CD4-positive, alpha-beta memory T cell (primary cell): ENCODE measurements around the gene NR3C2. TPM values are rescaled to one million over a fixed set of nuclear protein-coding genes. Genes with fewer than 3 reads are reported as not detected.

ENCODE experiments used
- CTCF ChIA-PET: fragments of 350-600 bp; sonication (Branson Sonifier 250); formaldehyde crosslinking; loops from one replicate; lab custom pipeline; 2021; ENCODE audit warnings: inconsistent platforms; ENCODE audit not compliant: partially characterized antibody; lab: Charles Lee
- POLR2A ChIA-PET: fragments of 350-600 bp; sonication (Branson Sonifier 250); formaldehyde crosslinking; loops from one replicate; lab custom pipeline; 2021; ENCODE audit not compliant: partially characterized antibody; lab: Charles Lee
- DNase-seq, 5 donors: peaks; one replicate each; pipeline versions ENCODE4 v3.0.0 to v3.0.0-alpha.2; 2020 to 2022; ENCODE audit warnings: mixed read lengths in 1 of 5
- H3K27ac ChIP-seq: one replicate; pipeline ENCODE4 v1.7.0; 2013; ENCODE audit warnings: low read depth, low read length
- H3K27me3 ChIP-seq: 2 replicates; pipeline ENCODE4 v1.7.0; 2013; ENCODE audit warnings: mild to moderate bottlenecking, low read length, moderate library complexity; ENCODE audit not compliant: insufficient read depth
- H3K36me3 ChIP-seq: 2 replicates; pipeline ENCODE4 v1.7.0; 2013; ENCODE audit warnings: mild to moderate bottlenecking, low read length, moderate library complexity; ENCODE audit not compliant: insufficient read depth
- H3K4me1 ChIP-seq: 2 replicates; pipeline ENCODE4 v1.7.0; 2013; ENCODE audit warnings: mild to moderate bottlenecking, low read length, moderate library complexity; ENCODE audit not compliant: insufficient read depth
- H3K4me3 ChIP-seq, 2 donors: one replicate each; pipeline ENCODE4 v1.7.0; 2013; ENCODE audit warnings: low read length in 2 of 2, mild to moderate bottlenecking in 1 of 2
- H3K9me3 ChIP-seq, 2 donors: one replicate each; pipeline ENCODE4 v1.7.0; 2013; ENCODE audit warnings: low read length in 2 of 2, control low read depth in 1 of 2; ENCODE audit not compliant: control insufficient read depth in 1 of 2
- H3K27ac Mint-ChIP-seq, 7 donors: one replicate each; pipeline ENCODE4 v1.8.0; 2020 to 2021; ENCODE audit warnings: mixed read lengths in 7 of 7, mild to moderate bottlenecking in 6 of 7, inconsistent platforms in 3 of 7, moderate library complexity in 3 of 7
- H3K27me3 Mint-ChIP-seq, 2 donors: one replicate each; pipeline ENCODE4 v1.8.0; 2020 to 2021; ENCODE audit warnings: mixed read lengths in 2 of 2
- H3K36me3 Mint-ChIP-seq, 2 donors: one replicate each; pipeline ENCODE4 v1.8.0; 2020 to 2021; ENCODE audit warnings: mixed read lengths in 2 of 2, inconsistent platforms in 1 of 2, mild to moderate bottlenecking in 1 of 2
- H3K4me1 Mint-ChIP-seq, 4 donors: one replicate each; pipeline ENCODE4 v1.8.0; 2020 to 2021; ENCODE audit warnings: mixed read lengths in 4 of 4, mild to moderate bottlenecking in 1 of 4
- H3K4me3 Mint-ChIP-seq, 8 donors: one replicate each; pipeline ENCODE4 v1.8.0; 2020 to 2021; ENCODE audit warnings: mixed read lengths in 8 of 8, mild to moderate bottlenecking in 7 of 8, moderate library complexity in 6 of 8, inconsistent platforms in 3 of 8
- H3K9me3 Mint-ChIP-seq, 8 donors: one replicate each; pipeline ENCODE4 v1.8.0; 2020 to 2021; ENCODE audit warnings: mixed read lengths in 8 of 8, mild to moderate bottlenecking in 5 of 8, inconsistent platforms in 3 of 8, moderate library complexity in 1 of 8
- intact Hi-C: fragments of 100-400 bp; cut with micrococcal nuclease; formaldehyde crosslinking; loops from one replicate; pipeline ENCODE4 v1.15.1; 2023
- polyA plus RNA-seq, 2 donors: library from polyadenylated mRNA; unstranded; fragments of 300-500 nt; fragmentation: Illumina TruSeq; gene quantifications; one replicate each; pipeline ENCODE4 v1.2.3, GENCODE V29; 2021
- total RNA-seq, 2 experiments: library from RNA; stranded (reverse); gene quantifications; one replicate each; pipeline ENCODE4 v1.2.3, GENCODE V29; 2021

NR3C2 gene
- total and polyA plus RNA-seq, 4 experiments from 2014 or later, result 4.9 to 50.9 (median 26.8) TPM

GRCh38 chr4:148254621-148255343 is 187.4 kb downstream of the NR3C2 start:
- DNase-seq, result no peak
- CTCF ChIA-PET, result no interaction called here

GRCh38 chr4:148253768-148254167 is 188.4 kb downstream of the NR3C2 start:
- H3K4me1 ChIP-seq, result no peaks in the 10 kb centered on the region
- Mint-ChIP-seq H3K4me3 (no peak overlapping the region), H3K9me3 (no peaks in the 10 kb centered on the region), H3K4me1 (peaks cover 24 to 57% (median 34%) of the 10 kb centered on the region in 4 donors), H3K27ac (no peak overlapping the region), H3K36me3 (peaks cover 11 to 18% of the 10 kb centered on the region in 2 donors), H3K27me3 (no peaks in the 10 kb centered on the region)
- H3K4me3 ChIP-seq, result no peak overlapping the region
- intact Hi-C loops, result no loop called here
- H3K27me3 ChIP-seq, result no peaks in the 10 kb centered on the region
- H3K27ac ChIP-seq, result no peak overlapping the region
- ChIA-PET POLR2A (no interaction called here), CTCF (interaction anchor here (1.0 kb wide), 1 partner anchor 209 kb away, joined by 4 read pairs; no protein-coding TSS in a partner anchor)
- no peaks in the 10 kb centered on the region for H3K36me3 ChIP-seq
- DNase-seq, result no peak
- H3K9me3 ChIP-seq, result no peaks in the 10 kb centered on the region

More at GRCh38 chr4:148254621-148255343, 187.4 kb downstream of the NR3C2 start:
- no peaks in the 10 kb centered on the region for H3K9me3 Mint-ChIP-seq
- no peaks in the 10 kb centered on the region for H3K9me3 ChIP-seq
- H3K36me3 Mint-ChIP-seq, result peaks cover 16 to 20% of the 10 kb centered on the region in 2 donors
- H3K27me3 Mint-ChIP-seq, result no peaks in the 10 kb centered on the region
- no peak overlapping the region for H3K4me3 ChIP-seq
- H3K27ac ChIP-seq, result no peak overlapping the region
- no peaks in the 10 kb centered on the region for H3K27me3 ChIP-seq
- no peaks in the 10 kb centered on the region for H3K36me3 ChIP-seq
- POLR2A ChIA-PET, result no interaction called here
- H3K4me1 ChIP-seq, result no peaks in the 10 kb centered on the region
- intact Hi-C loops, result no loop called here
- H3K4me1 Mint-ChIP-seq, result peaks cover 22 to 53% (median 33%) of the 10 kb centered on the region in 4 donors
- no peak overlapping the region for H3K27ac Mint-ChIP-seq
- no peak overlapping the region for H3K4me3 Mint-ChIP-seq

GRCh38 chr4:148248824-148249223 is 193.4 kb downstream of the NR3C2 start:
- Histone ChIP-seq H3K4me1 (no peaks in the 10 kb centered on the region), H3K4me3 (no peak overlapping the region), H3K36me3 (no peaks in the 10 kb centered on the region), H3K27me3 (no peaks in the 10 kb centered on the region), H3K27ac (no peak overlapping the region), H3K9me3 (no peaks in the 10 kb centered on the region)
- intact Hi-C loops, result no loop called here
- ChIA-PET POLR2A (no interaction called here), CTCF (no interaction called here)
- H3K27ac Mint-ChIP-seq, result no peak overlapping the region
- H3K4me3 Mint-ChIP-seq, result no peak overlapping the region
- DNase-seq, result no peak
- H3K9me3 Mint-ChIP-seq, result no peaks in the 10 kb centered on the region
- no peaks in the 10 kb centered on the region for H3K27me3 Mint-ChIP-seq
- peaks cover 4 to 5% of the 10 kb centered on the region in 2 donors for H3K36me3 Mint-ChIP-seq
- peaks cover 20 to 33% (median 22%) of the 10 kb centered on the region in 4 donors for H3K4me1 Mint-ChIP-seq

GRCh38 chr4:148245015-148245414 is 197.2 kb downstream of the NR3C2 start:
- H3K4me1 ChIP-seq, result no peaks in the 10 kb centered on the region
- H3K36me3 Mint-ChIP-seq, result peaks cover 0 to 5% of the 10 kb centered on the region in 2 donors
- H3K27me3 Mint-ChIP-seq, result no peaks in the 10 kb centered on the region
- no peak overlapping the region for H3K4me3 Mint-ChIP-seq
- H3K27me3 ChIP-seq, result no peaks in the 10 kb centered on the region
- no peak for DNase-seq
- intact Hi-C loops, result no loop called here
- peaks cover 6 to 16% (median 12%) of the 10 kb centered on the region in 4 donors for H3K4me1 Mint-ChIP-seq
- H3K36me3 ChIP-seq, result no peaks in the 10 kb centered on the region
- H3K9me3 Mint-ChIP-seq, result no peaks in the 10 kb centered on the region
- H3K27ac Mint-ChIP-seq, result no peak overlapping the region
- ChIA-PET POLR2A (no interaction called here), CTCF (interaction anchor here (0.8 kb wide), 1 partner anchor 83 kb away, joined by 3 read pairs; no protein-coding TSS in a partner anchor)
- no peak overlapping the region for H3K4me3 ChIP-seq
- no peak overlapping the region for H3K27ac ChIP-seq
- H3K9me3 ChIP-seq, result no peaks in the 10 kb centered on the region

DNA sequence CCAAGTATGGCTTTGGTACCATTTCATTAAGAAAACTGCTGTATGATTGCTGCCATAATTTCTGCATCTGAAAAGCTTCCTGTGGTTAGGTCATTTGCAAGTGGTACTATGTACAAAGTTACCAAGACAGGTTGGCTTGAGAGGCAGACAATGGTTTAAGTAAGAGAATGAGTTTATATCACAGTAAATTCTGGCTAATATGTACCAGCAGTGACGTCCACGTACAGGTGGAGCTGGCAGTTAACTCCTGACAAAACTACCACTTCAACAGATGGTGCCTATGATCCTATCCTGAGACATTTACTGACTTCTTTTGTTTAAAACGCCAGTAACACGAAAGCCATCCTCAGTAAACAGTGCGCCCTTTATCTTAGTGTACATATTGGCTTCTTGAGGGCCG is 198.4 kb downstream of the NR3C2 start:
- Histone ChIP-seq H3K27me3 (no peaks in the 10 kb centered on the region), H3K4me3 (no peak overlapping the region), H3K27ac (no peak overlapping the region), H3K4me1 (no peaks in the 10 kb centered on the region), H3K36me3 (no peaks in the 10 kb centered on the region), H3K9me3 (no peaks in the 10 kb centered on the region)
- peaks cover 0 to 10% of the 10 kb centered on the region in 2 donors for H3K36me3 Mint-ChIP-seq
- ChIA-PET POLR2A (no interaction called here), CTCF (interaction anchor here (0.9 kb wide), 1 partner anchor 25 kb away, joined by 3 read pairs; no protein-coding TSS in a partner anchor)
- intact Hi-C loops, result no loop called here
- H3K9me3 Mint-ChIP-seq, result no peaks in the 10 kb centered on the region
- no peak for DNase-seq
- H3K27me3 Mint-ChIP-seq, result no peaks in the 10 kb centered on the region
- H3K4me1 Mint-ChIP-seq, result peaks cover 11 to 19% (median 16%) of the 10 kb centered on the region in 4 donors
- H3K27ac Mint-ChIP-seq, result no peak overlapping the region
- H3K4me3 Mint-ChIP-seq, result no peak overlapping the region

- H3K9me3 Mint-ChIP-seq, result no peaks in the 10 kb centered on the region
- no peaks in the 10 kb centered on the region for H3K4me1 ChIP-seq
- no peak for DNase-seq
- H3K36me3 ChIP-seq, result no peaks in the 10 kb centered on the region
- H3K36me3 Mint-ChIP-seq, result peaks cover 0 to 10% of the 10 kb centered on the region in 2 donors
- ChIA-PET POLR2A (no interaction called here), CTCF (no interaction called here)
- H3K4me3 Mint-ChIP-seq, result peak overlapping the region in 1 of 8 donors; percentile 61
- H3K27me3 ChIP-seq, result no peaks in the 10 kb centered on the region
- no peak overlapping the region for H3K27ac ChIP-seq
- intact Hi-C loops, result no loop called here
- no peak overlapping the region for H3K27ac Mint-ChIP-seq
- no peaks in the 10 kb centered on the region for H3K27me3 Mint-ChIP-seq
- no peaks in the 10 kb centered on the region for H3K9me3 ChIP-seq
- H3K4me3 ChIP-seq, result no peak overlapping the region
- H3K4me1 Mint-ChIP-seq, result peaks cover 13 to 22% (median 20%) of the 10 kb centered on the region in 4 donors
Observed at GRCh38 chr4:148240241-148240640, 202.0 kb downstream of the NR3C2 start.

- Mint-ChIP-seq H3K27ac (no peak overlapping the region), H3K4me1 (peaks cover 13 to 21% (median 18%) of the 10 kb centered on the region in 4 donors), H3K4me3 (no peak overlapping the region), H3K27me3 (no peaks in the 10 kb centered on the region), H3K36me3 (peaks cover 0 to 10% of the 10 kb centered on the region in 2 donors), H3K9me3 (no peaks in the 10 kb centered on the region)
- H3K9me3 ChIP-seq, result no peaks in the 10 kb centered on the region
- no peaks in the 10 kb centered on the region for H3K36me3 ChIP-seq
- DNase-seq, result peak in 4 of 5 donors; percentile 7 to 28 (median 10)
- CTCF ChIA-PET, result no interaction called here
- no peak overlapping the region for H3K27ac ChIP-seq
- H3K4me1 ChIP-seq, result no peaks in the 10 kb centered on the region
- H3K27me3 ChIP-seq, result no peaks in the 10 kb centered on the region
- intact Hi-C loops, result no loop called here
- POLR2A ChIA-PET, result no interaction called here
- H3K4me3 ChIP-seq, result no peak overlapping the region
Observed at GRCh38 chr4:148239494-148239985, 202.7 kb downstream of the NR3C2 start.
